Myocyte (in vitro differentiated cells): ENCODE results near the gene SP2. TPM values are rescaled to one million over a fixed set of nuclear protein-coding genes. Genes with fewer than 3 reads are reported as not detected.

Experiments used
- DNase-seq: peaks from one replicate; pipeline ENCODE4 v3.0.0-alpha.2; 2012; ENCODE audit warnings: low read depth
- total RNA-seq: library from RNA; depleted of rRNA; stranded (reverse); fragments of >200 nt; gene quantifications from 2 replicates; pipeline ENCODE4 v1.2.3, GENCODE V29; 2014

SP2 gene
- total RNA-seq, 1 donor from 2014 or later = 1.8 TPM

- DNase-seq = no peak
These were observed 52.7 kb downstream of the SP2 start for GRCh38 chr17:47948706-47949196.

GRCh38 chr17:47949197-47949759, 53.2 kb downstream of the SP2 start:
- DNase-seq = peak; percentile 91

- no peak for DNase-seq
These were observed 53.9 kb downstream of the SP2 start for GRCh38 chr17:47949946-47950345.

- DNase-seq = no peak
These were observed 54.4 kb downstream of the SP2 start for GRCh38 chr17:47950448-47950847.

- no peak for DNase-seq
These were observed 56.4 kb downstream of the SP2 start for GRCh38 chr17:47952171-47953021.

- no peak for DNase-seq
These were observed 57.9 kb downstream of the SP2 start for GRCh38 chr17:47953909-47954308.

- DNase-seq = no peak
These were observed 59.7 kb downstream of the SP2 start for GRCh38 chr17:47955497-47956461.

- DNase-seq = no peak
These were observed 61.0 kb downstream of the SP2 start for GRCh38 chr17:47956791-47957590.

- DNase-seq = no peak
These were observed 61.8 kb downstream of the SP2 start, which contains the start of gene PRR15L for GRCh38 chr17:47957591-47958490. PRR15L (minus strand) TSS chr17:47957883; CDS start chr17:47953234, 4,649 bp downstream.

- no peak for DNase-seq
These were observed 64.0 kb downstream of the SP2 start for GRCh38 chr17:47959825-47960655.

GRCh38 chr17:47961406-47961805, 65.4 kb downstream of the SP2 start:
- DNase-seq = no peak

GRCh38 chr17:47962901-47963300, 66.9 kb downstream of the SP2 start:
- DNase-seq = no peak

- no peak for DNase-seq
These were observed 68.8 kb downstream of the SP2 start for GRCh38 chr17:47964856-47965255.

- no peak for DNase-seq
These were observed 70.1 kb downstream of the SP2 start for GRCh38 chr17:47966079-47966519.

- DNase-seq = no peak
These were observed 71.7 kb downstream of the SP2 start for GRCh38 chr17:47967607-47968252.

- DNase-seq = no peak
These were observed 72.8 kb downstream of the SP2 start for GRCh38 chr17:47968836-47969235.

GRCh38 chr17:47969930-47970724, 74.1 kb downstream of the SP2 start:
- DNase-seq = no peak
